K562 (cell line): ENCODE measurements around the gene AKT1S1. TPM values are rescaled to one million over a fixed set of nuclear protein-coding genes. Genes with fewer than 3 reads are reported as not detected.

Experiments
- ATAC-seq: fragments of 200-7000 bp; cut with Tn5 transposase; 3 replicates; pipeline ENCODE4 v1.9.1; 2020; ENCODE audit warnings: moderate library complexity
- BruUV-seq: library from RNA; stranded (reverse); fragments of 400-500 nt; replicated peaks from 2 replicates; lab custom pipeline; 2021; lab: Mats Ljungman, UMichigan
- CTCF ChIA-PET: fragments of 300-600 bp; formaldehyde crosslinking; extraction: SDS; loops from one replicate; lab custom pipeline; 2021; ENCODE audit warnings: low intra/inter-chr PET ratio; lab: Yijun Ruan, JAX
- POLR2A ChIA-PET: fragments of 300-600, 350-650 bp; sonication (Branson Sonifier 250); formaldehyde crosslinking; extraction: SDS; loops from one replicate; lab custom pipeline; 2021; ENCODE audit warnings: antibody characterized with exemption, inconsistent platforms; lab: Yijun Ruan, JAX
- DNase-seq, 4 experiments: peaks; one replicate each; pipeline versions ENCODE4 v3.0.0 to v3.0.0-alpha.2; 2011 to 2018; ENCODE audit warnings: low spot score in 3 of 4, mixed read lengths in 3 of 4; ENCODE audit errors: extremely low read depth in 1 of 4
- FAIRE-seq: peaks from 2 replicates; lab custom pipeline; 2011; peaks lifted over from hg19 to GRCh38; lab: Jason Lieb, UNC
- H2AFZ ChIP-seq: 2 replicates; pipeline ENCODE4 v1.6.0; 2011; ENCODE audit warnings: low read depth, low read length, control low read depth, inconsistent platforms
- H3K27ac ChIP-seq: fragments of 200-600 bp; 3 replicates; pipeline ENCODE4 v1.8.0; 2011; ENCODE audit warnings: low read depth, mild to moderate bottlenecking, control low read depth, inconsistent platforms, low read length, moderate library complexity, mixed read lengths; ENCODE audit errors: extremely low read depth
- H3K27me3 ChIP-seq, 2 experiments: fragments of 300-600 bp in 1 of 2; 2 replicates in 1 of 2; 3 replicates in 1 of 2; pipeline versions ENCODE4 v1.6.0 to v1.8.0; 2011; ENCODE audit warnings: inconsistent platforms in 2 of 2, low read length in 2 of 2, mild to moderate bottlenecking in 1 of 2, mixed read lengths in 1 of 2, moderate library complexity in 1 of 2; ENCODE audit not compliant: control insufficient read depth in 2 of 2, insufficient read depth in 2 of 2
- H3K36me3 ChIP-seq: fragments of 300-600 bp; 3 replicates; pipeline ENCODE4 v1.8.0; 2011; ENCODE audit warnings: mild to moderate bottlenecking, low read length, inconsistent platforms; ENCODE audit not compliant: control insufficient read depth, insufficient read depth
- H3K4me1 ChIP-seq, 2 experiments: fragments of 200-600 bp in 1 of 2; replicated peaks in 1 of 2; 2 replicates in 1 of 2; 3 replicates in 1 of 2; pipeline versions ENCODE4 v1.5.1 to v1.8.0; 2011; ENCODE audit warnings: inconsistent platforms in 2 of 2, low read length in 2 of 2, mild to moderate bottlenecking in 1 of 2, mixed read lengths in 1 of 2, moderate library complexity in 1 of 2; ENCODE audit not compliant: control insufficient read depth in 2 of 2, insufficient read depth in 2 of 2
- H3K4me2 ChIP-seq: 2 replicates; pipeline ENCODE4 v1.6.1; 2011; ENCODE audit warnings: low read length, control low read depth, inconsistent platforms, mixed read lengths; ENCODE audit not compliant: insufficient read depth
- H3K4me3 ChIP-seq: fragments of 200-600 bp; sonication (generic), shearing (Covaris generic); 2 replicates; pipeline ENCODE4 v1.5.1; 2016; ENCODE audit warnings: control low read depth, inconsistent platforms
- H3K79me2 ChIP-seq: fragments of 200-600 bp; 3 replicates; pipeline ENCODE4 v1.8.0; 2011; ENCODE audit warnings: low read length, inconsistent platforms; ENCODE audit not compliant: control insufficient read depth, insufficient read depth
- H3K9ac ChIP-seq, 2 experiments: 2 replicates each; pipeline versions ENCODE4 v1.6.0 to v1.6.1; 2011; ENCODE audit warnings: low read depth in 2 of 2, low read length in 2 of 2, control low read depth in 1 of 2, inconsistent platforms in 1 of 2, mild to moderate bottlenecking in 1 of 2, mixed read lengths in 1 of 2; ENCODE audit not compliant: insufficient read depth in 1 of 2
- H3K9me1 ChIP-seq: one replicate; pipeline ENCODE4 v1.6.0; 2011; ENCODE audit warnings: inconsistent platforms, mild to moderate bottlenecking, low read length, moderate library complexity; ENCODE audit not compliant: control insufficient read depth, insufficient read depth
- H3K9me3 ChIP-seq: replicated peaks from 2 replicates; pipeline ENCODE4 v1.5.1; 2011; ENCODE audit warnings: low read depth, low read length, inconsistent platforms; ENCODE audit not compliant: control insufficient read depth, insufficient read depth
- H4K20me1 ChIP-seq: replicated peaks from 2 replicates; pipeline ENCODE4 v1.6.1; 2011; ENCODE audit warnings: low read length, inconsistent platforms, mixed read lengths; ENCODE audit not compliant: control insufficient read depth, insufficient read depth
- CEBPG ChIP-seq, 3 experiments: fragments of 200-800 bp in 1 of 3; sonication (Bioruptor generic) in 1 of 3; sonication (generic) in 1 of 3; formaldehyde crosslinking in 1 of 3; IDR thresholded peaks in 2 of 3; conservative IDR thresholded peaks in 1 of 3; 2 replicates each; pipeline versions ENCODE4 v1.6.1 to v1.8.0; 2016 to 2022; ENCODE audit warnings: missing compliant biosample characterization in 2 of 3, missing genetic modification characterization in 2 of 3, mild to moderate bottlenecking in 1 of 3, missing genetic modification reagents in 1 of 3
- FOXA1 ChIP-seq: fragments of 450-650 bp; IDR thresholded peaks from 2 replicates; pipeline ENCODE4 v1.6.1; 2016; ENCODE audit warnings: mild to moderate bottlenecking, borderline replicate concordance
- PYGO2 ChIP-seq: fragments of 450-650 bp; IDR thresholded peaks from 2 replicates; pipeline ENCODE4 v1.6.1; 2016; ENCODE audit warnings: mild to moderate bottlenecking, missing genetic modification characterization, moderate library complexity, missing compliant biosample characterization
- SMARCC2 ChIP-seq: fragments of 450-650 bp; IDR thresholded peaks from 2 replicates; pipeline ENCODE4 v1.6.1; 2017; ENCODE audit warnings: antibody characterized with exemption, moderate library complexity, mild to moderate bottlenecking, low read depth
- ZBTB8A ChIP-seq: fragments of 450-650 bp; IDR thresholded peaks from 2 replicates; pipeline ENCODE4 v1.6.1; 2018; ENCODE audit warnings: mild to moderate bottlenecking, moderate library complexity; ENCODE audit not compliant: partially characterized antibody
- WGBS: fragments of 100-300 bp; shearing (Covaris generic); methylation state at CpG from one replicate; pipeline ENCODE4 v1.1.6; 2016; ENCODE audit warnings: low coverage, mixed read lengths; ENCODE audit not compliant: insufficient coverage; ENCODE audit errors: missing lambda C conversion rate; 5-methylcytosine and 5-hydroxymethylcytosine counted together
- in situ Hi-C: fragments of 300-500 bp; cut with MboI; formaldehyde crosslinking; loops from 4 replicates; pipeline ENCODE4 v1.15.0; 2018; ENCODE audit warnings: inconsistent platforms, mixed read lengths
- intact Hi-C: fragments of 100-400 bp; cut with micrococcal nuclease; formaldehyde crosslinking; loops from 2 replicates; pipeline ENCODE4 v1.14.2; 2022
- polyA plus RNA-seq, 8 experiments: library from polyadenylated mRNA; depleted of rRNA in 4 of 8; stranded (reverse) in 5 of 8; unstranded in 3 of 8; fragments of >200 nt; fragmentation: Nextera tagmentation in 2 of 8; fragmentation: Illumina TruSeq in 1 of 8; extraction: Ambion mirVana in 2 of 8; extraction: Trizol in 1 of 8; gene quantifications; 2 replicates each; pipeline versions ENCODE4 v1.2.1 to v1.2.3, GENCODE V29; 2011 to 2014; ENCODE audit warnings: inconsistent platforms in 1 of 8, missing spikeins in 1 of 8
- total RNA-seq, 7 experiments: library from RNA; depleted of rRNA in 6 of 7; stranded (reverse); fragments of >200 nt in 6 of 7; fragmentation: Illumina TruSeq in 2 of 7; extraction: Trizol in 2 of 7; gene quantifications; 2 replicates each; pipeline versions ENCODE4 v1.2.1 to v1.2.3, GENCODE V29; 2011 to 2021; ENCODE audit warnings: low replicate concordance in 1 of 7

Gene AKT1S1
- total and polyA plus RNA-seq, 9 of the 15 experiments (the other 6 are each of a cell fraction or from before 2014, with no cell fraction given), result 1.2 to 50.3 (median 17.1) TPM

DNA sequence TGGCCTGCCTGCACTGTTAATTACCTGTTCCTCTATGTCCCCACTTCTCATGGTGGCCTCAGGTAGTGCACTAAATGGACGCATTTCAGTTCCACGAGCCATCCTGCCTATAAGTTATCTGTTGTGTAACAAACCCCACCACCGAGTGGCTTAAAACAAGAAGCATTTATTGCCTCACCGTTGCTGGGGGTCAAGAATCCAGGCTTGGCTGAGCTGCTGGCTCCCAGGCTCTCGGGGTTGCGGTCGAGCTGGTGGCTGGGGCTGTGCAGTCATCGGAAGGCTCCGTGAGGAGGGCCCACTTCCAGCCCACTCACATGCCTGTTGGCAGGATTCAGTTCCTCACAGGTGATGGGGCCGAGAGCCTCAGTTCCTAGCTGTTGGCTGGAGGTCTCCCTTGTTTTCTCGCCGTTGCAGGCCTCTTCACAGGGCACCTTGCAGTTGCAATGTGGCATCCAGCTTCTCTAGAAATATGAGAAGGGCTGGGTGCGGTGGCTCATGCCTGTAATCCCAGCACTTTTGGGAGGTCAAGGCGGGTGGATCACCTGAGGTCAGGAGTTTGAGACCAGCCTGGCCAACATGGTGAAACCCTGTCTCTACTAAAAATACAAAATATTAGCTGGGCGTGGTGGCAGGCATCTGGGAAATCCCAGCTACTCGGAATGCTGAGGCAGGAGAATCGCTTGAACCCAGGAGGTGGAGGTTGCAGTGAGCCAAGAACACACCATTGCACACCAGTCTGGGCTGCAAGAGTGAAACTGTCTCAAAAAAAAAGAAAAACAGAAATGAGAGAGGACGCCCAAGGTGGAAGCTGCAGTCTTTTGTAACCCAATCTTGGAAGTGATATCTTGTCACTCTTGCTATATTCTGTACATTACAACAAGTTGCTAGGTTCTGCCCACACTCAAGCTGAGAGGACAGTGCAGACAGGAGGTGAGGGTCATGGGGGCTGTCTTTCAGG lies 32.7 kb downstream of the AKT1S1 start:
- Histone ChIP-seq H3K9ac (peak overlapping the region in 1 of 2 experiments; percentile 70; a peak in 2 of 4 replicates), H2AFZ (no peak overlapping the region)
- TF ChIP-seq ZBTB8A (no peak), FOXA1 (no peak), PYGO2 (tag) (no peak), SMARCC2 (no peak), CEBPG (CRISPR knock-in tag; IDR thresholded peaks at IDR 0.05) (peak; percentile 32; the same call in 1 of the 2 replicates), CEBPG (tag; conservative IDR thresholded peaks at IDR 0.05 in 1 of 2, IDR thresholded peaks at IDR 0.05 in 1 of 2) (no peak)

More for the DNA sequence above, 32.7 kb downstream of the AKT1S1 start:
- Histone ChIP-seq H3K27me3 (no peaks in the 10 kb centered on the region), H3K27ac (no peak overlapping the region), H3K36me3 (peaks cover 15% of the 10 kb centered on the region; the same call in 2 of the 3 replicates), H3K9me3 (0 out of 2 replicates have a peak, but pooled peaks cover 6% of the 10 kb centered on the region), H3K4me3 (no peak overlapping the region), H3K79me2 (peaks cover 8% of the 10 kb centered on the region; the same call in 2 of the 3 replicates), H3K4me1 (peaks cover 20 to 23% of the 10 kb centered on the region in 2 experiments), H3K4me2 (no peak overlapping the region), H4K20me1 (no peaks in the 10 kb centered on the region), H3K9me1 (peaks cover 3% of the 10 kb centered on the region)
- CTCF ChIA-PET, result no interaction called here
- no peak for DNase-seq
- intact Hi-C loops (loop anchor here (2.0 kb wide), 1 partner anchor 26 kb away; the partner anchor contains the start of gene MED25), in situ Hi-C loops (no loop called here)
- BruUV-seq, result no TSS peak
- POLR2A ChIA-PET, result interaction anchor here (0.6 to 1.3 kb wide), 3 partner anchors 9 to 86 kb away, joined by 3 to 5 read pairs (median 4); no protein-coding TSS in a partner anchor
- FAIRE-seq, result no peak
- WGBS, result 74% methylated on average over 18 of the region's 18 CpGs
- ATAC-seq, result no peak
